Ureter (tissue), 1 donor: ENCODE data around the gene MACF1. TPM values are rescaled to one million over a fixed set of nuclear protein-coding genes. Genes with fewer than 3 reads are reported as not detected.
"Not testable (repeated sequence)": the region's sequence is repeated elsewhere in the genome, so short reads cannot be mapped to it uniquely, and the experiment has no call there.

Experiments
- DNase-seq: peaks from one replicate; pipeline ENCODE4 v3.0.0-alpha.2; 2020; ENCODE audit warnings: low spot score
- total RNA-seq: library from RNA; stranded (reverse); gene quantifications from one replicate; pipeline ENCODE4 v1.2.4, GENCODE V29; 2023
- donor health status: DM: yes; HTN: yes; CAD: no.

The MACF1 gene
- total RNA-seq, 1 donor from 2014 or later: 353 TPM

GRCh38 chr1:39466413-39467107 is 262.1 kb downstream of the MACF1 start:
- DNase-seq: no peak

GRCh38 chr1:39467108-39467720 is 262.7 kb downstream of the MACF1 start:
- not testable (repeated sequence) for DNase-seq

GRCh38 chr1:39469150-39469549 is 264.7 kb downstream of the MACF1 start:
- DNase-seq: no peak

- DNase-seq: no peak
These were observed 265.5 kb downstream of the MACF1 start for GRCh38 chr1:39470040-39470439.

GRCh38 chr1:39472826-39473225 is 268.3 kb downstream of the MACF1 start:
- no peak for DNase-seq

GRCh38 chr1:39473324-39473723 is 268.8 kb downstream of the MACF1 start:
- no peak for DNase-seq

GRCh38 chr1:39474810-39475209 is 270.3 kb downstream of the MACF1 start:
- no peak for DNase-seq

GRCh38 chr1:39475551-39475950 is 271.1 kb downstream of the MACF1 start:
- not testable (repeated sequence) for DNase-seq

- no peak for DNase-seq
These were observed 273.8 kb downstream of the MACF1 start for GRCh38 chr1:39478126-39478915.

GRCh38 chr1:39481289-39481688 is 276.8 kb downstream of the MACF1 start:
- no peak for DNase-seq

GRCh38 chr1:39483276-39483675 is 278.8 kb downstream of the MACF1 start:
- DNase-seq: no peak

GRCh38 chr1:39484564-39484963 is 280.1 kb downstream of the MACF1 start:
- no peak for DNase-seq

- no peak for DNase-seq
These were observed 280.7 kb downstream of the MACF1 start for GRCh38 chr1:39485046-39485803.

- no peak for DNase-seq
These were observed 283.6 kb downstream of the MACF1 start for GRCh38 chr1:39488012-39488545.

GRCh38 chr1:39488793-39489566 is 284.5 kb downstream of the MACF1 start:
- DNase-seq: no peak

- DNase-seq: no peak
These were observed 285.2 kb downstream of the MACF1 start for GRCh38 chr1:39489567-39490239.

- no peak for DNase-seq
These were observed 286.2 kb downstream of the MACF1 start for GRCh38 chr1:39490596-39491145.

GRCh38 chr1:39491146-39491921 is 286.8 kb downstream of the MACF1 start, which contains the start of gene BMP8A:
TSS of gene BMP8A (plus strand) at chr1:39491636. CDS start at chr1:39491992, 356 bp downstream.
- no peak for DNase-seq
